HG03575 (cell line): ENCODE results near the gene MCEMP1.

Experiments used
- ATAC-seq: cut with Tn5 transposase; IDR thresholded peaks from one replicate; pipeline ENCODE4 v1.9.1; 2021; ENCODE audit not compliant: unreplicated experiment, insufficient number of reproducible peaks, low FRiP score; ENCODE audit errors: extremely low read depth

MCEMP1 gene, protein sequence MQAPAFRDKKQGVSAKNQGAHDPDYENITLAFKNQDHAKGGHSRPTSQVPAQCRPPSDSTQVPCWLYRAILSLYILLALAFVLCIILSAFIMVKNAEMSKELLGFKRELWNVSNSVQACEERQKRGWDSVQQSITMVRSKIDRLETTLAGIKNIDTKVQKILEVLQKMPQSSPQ

GRCh38 chr19:7676854-7677253 lies at the start of gene MCEMP1:
TSS of gene MCEMP1 (plus strand) at chr19:7677090. CDS start at chr19:7677121, 31 bp downstream.
- no peak for ATAC-seq

DNA sequence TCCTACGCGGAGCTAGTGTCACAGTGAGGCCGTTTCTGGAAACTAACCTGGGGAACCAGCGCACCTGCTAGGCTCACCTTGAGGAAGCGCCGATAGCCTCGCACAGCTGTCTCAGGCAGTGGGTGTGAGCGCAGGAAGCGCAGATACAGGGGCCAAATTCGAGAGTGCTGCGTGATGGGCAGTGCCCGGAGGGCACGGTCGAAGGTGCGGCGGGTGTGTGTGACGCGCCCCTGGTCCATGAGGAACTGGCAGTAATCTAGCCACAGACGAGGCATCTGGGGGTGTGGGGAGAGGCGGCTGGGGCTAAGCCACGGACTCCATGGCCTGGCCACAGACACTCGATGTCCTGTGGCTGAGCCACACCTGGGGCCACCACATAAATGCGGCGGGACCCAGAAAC lies 49.7 kb upstream of the MCEMP1 start:
- no peak for ATAC-seq

- no peak for ATAC-seq
Observed at GRCh38 chr19:7628589-7629311, 48.1 kb upstream of the MCEMP1 start.

DNA sequence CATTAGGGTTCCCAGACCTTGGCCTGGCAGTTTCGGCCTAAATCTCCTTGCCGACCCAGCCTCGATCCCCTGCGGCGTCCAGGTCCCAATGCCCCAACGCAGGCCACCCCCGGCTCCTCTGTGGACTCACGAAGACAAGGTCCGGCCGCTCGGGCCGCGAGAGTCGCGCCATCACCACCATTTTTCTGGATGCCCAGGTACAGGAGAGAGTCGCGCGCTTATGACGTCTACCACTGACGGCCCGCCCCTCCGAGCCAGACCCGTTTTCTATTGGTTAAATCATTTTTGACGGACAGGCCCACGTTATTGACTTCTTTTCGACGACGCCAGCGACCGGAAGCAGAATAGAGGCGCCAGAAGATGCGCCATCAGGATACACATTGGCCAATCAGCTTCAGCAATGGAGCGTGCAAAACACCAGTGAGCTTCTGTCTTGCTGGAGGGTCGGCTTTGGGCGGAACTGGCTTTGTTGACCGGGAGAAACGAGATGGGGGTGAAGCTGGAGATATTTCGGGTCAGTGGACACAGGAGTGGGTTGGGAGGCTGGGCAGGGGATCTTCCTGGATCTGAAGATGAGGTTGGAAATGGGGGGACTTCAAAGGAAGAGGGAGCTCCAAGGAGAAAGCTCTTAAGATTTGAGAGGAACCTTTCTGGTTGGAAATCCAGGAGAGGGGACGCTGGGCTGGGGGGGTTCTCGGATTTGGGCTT lies 47.4 kb upstream of the MCEMP1 start, which contains the start of the genes PET100 and XAB2:
Gene PET100, plus strand, starts transcription at position 447 of the 708 bp plus-strand sequence. Its CDS starts 41 bp downstream, at position 488.
Gene XAB2, minus strand, starts transcription at position 199 of the 708 bp plus-strand sequence. Its CDS starts 18 bp downstream, at position 181.
- ATAC-seq, result no peak

- ATAC-seq, result no peak
Observed at GRCh38 chr19:7631577-7631976, 45.3 kb upstream of the MCEMP1 start.

DNA sequence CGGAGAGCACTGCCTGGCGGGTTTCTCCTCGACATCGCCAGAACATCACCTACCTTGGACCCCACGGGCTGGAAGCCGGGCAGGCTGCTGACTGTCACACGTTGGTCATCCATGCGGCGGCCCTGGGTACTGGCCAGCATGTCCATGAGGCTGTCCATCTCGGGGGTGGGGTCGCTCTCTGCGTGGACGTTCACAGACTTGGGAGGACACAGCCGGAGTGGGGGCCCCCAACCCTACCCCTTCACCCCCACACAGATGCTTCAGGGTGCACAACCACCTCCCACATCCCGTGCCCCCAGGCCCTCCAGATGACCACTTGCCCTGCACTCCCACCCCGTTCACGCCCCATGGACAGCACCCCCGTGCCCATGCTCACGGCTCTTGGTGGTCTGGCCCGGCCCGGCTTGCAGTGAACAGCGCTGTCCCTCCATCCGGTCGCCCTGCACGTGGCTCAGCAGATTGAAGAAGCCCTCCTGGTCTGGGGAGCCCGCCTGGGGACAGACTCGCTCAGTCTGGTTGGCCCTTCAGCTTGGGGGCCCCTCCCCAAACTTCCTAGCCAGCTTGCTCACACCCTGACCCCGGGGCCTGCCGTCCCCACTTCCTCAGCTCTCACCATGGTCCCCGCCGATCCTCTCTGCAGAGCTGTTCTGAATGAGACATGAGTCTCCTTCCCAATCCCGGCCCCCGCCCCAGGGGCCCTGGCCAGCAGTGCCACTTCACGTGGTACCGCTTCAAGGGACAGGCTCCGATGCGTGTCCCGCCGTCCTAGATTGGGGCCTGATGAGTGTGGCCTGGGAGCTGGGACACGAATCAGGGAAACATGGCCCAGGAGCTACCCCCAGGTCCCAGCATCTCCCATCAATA lies 44.3 kb upstream of the MCEMP1 start:
- ATAC-seq, result no peak

GRCh38 chr19:7633698-7634097 lies 43.2 kb upstream of the MCEMP1 start, which contains the start of gene PCP2:
TSS of gene PCP2 (minus strand) at chr19:7633719. CDS start at chr19:7633457, 262 bp downstream.
- ATAC-seq, result no peak

DNA sequence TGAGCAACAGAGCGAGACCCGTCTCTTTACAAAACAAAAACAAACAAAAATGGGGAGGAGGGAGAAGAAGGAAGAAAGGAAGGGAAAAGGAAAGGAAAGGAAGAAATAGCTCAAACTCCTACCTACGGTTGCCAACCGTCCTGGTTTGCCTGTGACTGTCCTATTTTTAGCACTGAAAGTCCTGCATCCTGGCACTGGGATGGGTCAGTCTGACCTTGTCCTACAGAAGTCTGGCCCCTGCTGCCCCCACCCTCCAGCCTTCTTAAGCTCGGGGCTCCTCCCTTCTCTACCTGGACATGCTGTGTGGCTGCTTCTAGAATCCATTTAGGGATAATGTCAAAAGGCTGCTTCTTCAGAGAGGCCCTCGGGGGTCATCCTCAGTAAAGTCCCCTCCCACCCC lies 41.2 kb upstream of the MCEMP1 start:
- ATAC-seq, result no peak

- ATAC-seq, result no peak
Observed at GRCh38 chr19:7636317-7636690, 40.6 kb upstream of the MCEMP1 start.

GRCh38 chr19:7636691-7637373 lies 40.1 kb upstream of the MCEMP1 start, which contains the start of gene STXBP2:
TSS of gene STXBP2 (plus strand) at chr19:7637110. CDS start at chr19:7637150, 40 bp downstream.
- ATAC-seq, result no peak

GRCh38 chr19:7637374-7638256 lies 39.3 kb upstream of the MCEMP1 start:
- no peak for ATAC-seq

DNA sequence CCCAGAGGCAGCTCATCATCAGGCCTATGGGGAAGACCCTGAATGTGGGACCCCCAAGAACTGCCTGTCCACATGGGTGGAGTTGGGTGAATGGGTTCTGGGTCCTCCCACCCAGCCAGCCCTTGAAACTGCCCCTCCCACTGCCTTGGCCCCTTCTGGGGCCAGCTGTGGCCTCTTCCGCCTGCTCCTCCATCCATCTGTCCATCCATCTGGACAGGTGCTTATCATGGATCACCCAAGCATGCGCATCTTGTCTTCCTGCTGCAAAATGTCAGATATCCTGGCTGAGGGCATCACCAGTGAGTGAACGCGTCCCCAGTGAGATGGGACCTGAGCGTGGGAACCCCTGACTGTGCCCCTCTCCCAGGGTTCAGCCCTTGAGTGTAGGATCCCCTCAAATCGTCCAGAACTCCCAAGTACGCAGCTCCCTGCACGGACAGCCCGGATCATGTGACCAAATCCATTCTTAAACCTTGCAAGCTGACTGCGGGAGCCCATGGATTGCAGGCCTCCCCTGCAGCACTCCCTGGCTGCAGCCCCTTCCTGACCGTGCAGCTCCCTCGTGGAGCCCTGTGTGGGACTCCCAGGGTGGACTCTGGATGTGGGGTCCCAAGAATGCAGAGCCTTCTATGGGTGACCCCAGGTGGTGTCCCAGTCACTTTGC lies 38.0 kb upstream of the MCEMP1 start:
- ATAC-seq, result no peak

DNA sequence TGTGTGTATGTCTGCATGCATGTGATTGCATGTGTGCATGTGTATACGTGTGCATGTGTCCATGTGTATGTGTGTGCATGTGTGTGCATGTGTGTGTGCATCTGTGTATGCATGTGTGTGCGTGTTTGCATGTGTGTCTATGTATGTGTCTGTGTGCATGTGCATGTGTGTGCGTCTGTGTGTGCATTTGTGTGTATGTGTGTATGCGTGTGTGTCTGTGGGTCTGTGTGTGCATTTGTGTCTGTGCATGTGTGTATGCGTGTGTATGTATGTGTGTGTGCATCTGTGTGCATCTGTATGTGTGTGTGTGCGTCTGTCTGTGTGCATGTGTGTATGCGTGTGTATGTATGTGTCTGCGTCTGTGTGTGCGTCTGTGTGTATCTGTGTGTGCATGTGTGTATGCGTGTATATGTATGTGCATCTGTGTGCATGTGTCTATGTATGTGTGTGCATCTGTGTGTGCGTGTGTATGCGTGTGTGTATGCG lies 37.0 kb upstream of the MCEMP1 start:
- ATAC-seq, result no peak

DNA sequence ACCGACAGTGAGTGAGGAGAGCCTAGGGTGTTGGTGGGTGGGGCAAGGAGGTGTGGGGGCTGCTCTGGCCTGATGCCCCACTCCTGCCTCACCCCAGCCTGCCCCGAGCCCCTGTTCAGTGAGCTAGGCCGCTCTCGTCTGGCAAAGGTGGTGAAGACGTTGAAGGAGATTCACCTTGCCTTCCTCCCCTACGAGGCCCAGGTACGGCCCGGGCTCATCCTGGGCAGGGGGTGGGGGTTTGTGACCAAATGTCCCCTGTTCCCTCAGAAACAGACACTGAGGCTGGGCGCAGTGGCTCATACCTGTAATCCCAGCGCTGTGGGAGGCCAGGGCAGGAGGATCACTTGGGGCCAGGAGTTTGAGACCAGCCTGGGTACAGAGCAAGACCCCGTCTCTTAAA lies 36.1 kb upstream of the MCEMP1 start:
- ATAC-seq, result no peak

- ATAC-seq, result no peak
Observed at GRCh38 chr19:7641290-7642276, 35.3 kb upstream of the MCEMP1 start.
